ENCODE measurements around the gene THAP3. TPM values are rescaled to one million over a fixed set of nuclear protein-coding genes. Genes with fewer than 3 reads are reported as not detected.

THAP3 gene
- 26.6 and 29.0 TPM in 2 replicates for total RNA-seq (2014; rRNA removed; shearing (Covaris generic); ENCODE audit: low replicate concordance)

GRCh38 chr1:6624710-6625583 lies at the start of gene THAP3:
Gene THAP3 (plus strand): TSS chr1:6624868. CDS start chr1:6625219, 351 bp downstream.
- no peaks in the 10 kb centered on the region for H3K9me3 ChIP-seq
- peaks cover 65% of the 10 kb centered on the region for H3K36me3 ChIP-seq
- DNase-seq = peak; percentile 80
- no peaks in the 10 kb centered on the region for H3K27me3 ChIP-seq
- H3K4me3 ChIP-seq = peak within 1 kb of the TSS; percentile 61

- Histone ChIP-seq H3K4me3 (no peak overlapping the region), H3K27me3 (no peaks in the 10 kb centered on the region), H3K36me3 (no peaks in the 10 kb centered on the region), H3K9me3 (no peaks in the 10 kb centered on the region)
- no peak for DNase-seq
These were observed 46.7 kb upstream of the THAP3 start for GRCh38 chr1:6577831-6578525.

- Histone ChIP-seq H3K9me3 (no peaks in the 10 kb centered on the region), H3K4me3 (no peak overlapping the region; the same call in 1 of the 2 replicates), H3K36me3 (no peaks in the 10 kb centered on the region), H3K27me3 (no peaks in the 10 kb centered on the region)
- DNase-seq = no peak
These were observed 45.9 kb upstream of the THAP3 start for GRCh38 chr1:6578624-6579373.

- Histone ChIP-seq H3K4me3 (peak within 1 kb of the TSS; percentile 86), H3K36me3 (no peaks in the 10 kb centered on the region), H3K9me3 (no peaks in the 10 kb centered on the region), H3K27me3 (no peaks in the 10 kb centered on the region)
- DNase-seq = peak; percentile 99
These were observed 45.1 kb upstream of the THAP3 start, which contains the start of gene ZBTB48 for GRCh38 chr1:6579374-6580118. Gene ZBTB48 (plus strand): TSS chr1:6579994. CDS start chr1:6580610, 616 bp downstream.

- H3K4me3 ChIP-seq = peak overlapping the region; percentile 86
- no peaks in the 10 kb centered on the region for H3K36me3 ChIP-seq
- H3K27me3 ChIP-seq = no peaks in the 10 kb centered on the region
- no peaks in the 10 kb centered on the region for H3K9me3 ChIP-seq
- no peak for DNase-seq
These were observed 44.5 kb upstream of the THAP3 start for GRCh38 chr1:6580119-6580592.

GRCh38 chr1:6580593-6581409 lies 43.9 kb upstream of the THAP3 start:
- Histone ChIP-seq H3K27me3 (no peaks in the 10 kb centered on the region), H3K9me3 (no peaks in the 10 kb centered on the region), H3K36me3 (no peaks in the 10 kb centered on the region), H3K4me3 (peak overlapping the region; percentile 86)
- no peak for DNase-seq

- no peaks in the 10 kb centered on the region for H3K27me3 ChIP-seq
- H3K36me3 ChIP-seq = no peaks in the 10 kb centered on the region
- H3K9me3 ChIP-seq = no peaks in the 10 kb centered on the region
- DNase-seq = no peak
- H3K4me3 ChIP-seq = no peak overlapping the region
These were observed 42.9 kb upstream of the THAP3 start for GRCh38 chr1:6581561-6582305.

GRCh38 chr1:6582370-6582769 lies 42.3 kb upstream of the THAP3 start:
- H3K9me3 ChIP-seq = no peaks in the 10 kb centered on the region
- H3K27me3 ChIP-seq = no peaks in the 10 kb centered on the region
- no peak for DNase-seq
- H3K4me3 ChIP-seq = no peak overlapping the region
- H3K36me3 ChIP-seq = no peaks in the 10 kb centered on the region

- Histone ChIP-seq H3K9me3 (no peaks in the 10 kb centered on the region), H3K4me3 (no peak overlapping the region), H3K36me3 (peaks cover 4% of the 10 kb centered on the region; the same call in 1 of the 2 replicates), H3K27me3 (no peaks in the 10 kb centered on the region)
- no peak for DNase-seq
These were observed 40.3 kb upstream of the THAP3 start for GRCh38 chr1:6584126-6585080.

- no peak for DNase-seq
- H3K36me3 ChIP-seq = peaks cover 4% of the 10 kb centered on the region
- no peak overlapping the region for H3K4me3 ChIP-seq
- no peaks in the 10 kb centered on the region for H3K27me3 ChIP-seq
- H3K9me3 ChIP-seq = no peaks in the 10 kb centered on the region
These were observed 39.5 kb upstream of the THAP3 start for GRCh38 chr1:6585081-6585722.

GRCh38 chr1:6585841-6586240 lies 38.8 kb upstream of the THAP3 start:
- DNase-seq = no peak
- H3K27me3 ChIP-seq = no peaks in the 10 kb centered on the region
- H3K9me3 ChIP-seq = no peaks in the 10 kb centered on the region
- peaks cover 4% of the 10 kb centered on the region for H3K36me3 ChIP-seq
- H3K4me3 ChIP-seq = no peak overlapping the region

GRCh38 chr1:6586404-6586816 lies 38.3 kb upstream of the THAP3 start:
- DNase-seq = no peak
- peaks cover 4% of the 10 kb centered on the region for H3K36me3 ChIP-seq
- no peaks in the 10 kb centered on the region for H3K9me3 ChIP-seq
- H3K4me3 ChIP-seq = no peak overlapping the region
- no peaks in the 10 kb centered on the region for H3K27me3 ChIP-seq

GRCh38 chr1:6587261-6588005 lies 37.2 kb upstream of the THAP3 start:
- peak; percentile 62 for DNase-seq
- Histone ChIP-seq H3K4me3 (no peak overlapping the region), H3K9me3 (no peaks in the 10 kb centered on the region), H3K36me3 (peaks cover 9% of the 10 kb centered on the region), H3K27me3 (no peaks in the 10 kb centered on the region)

All from MG63 (cell line).